HepG2 (cell line): ENCODE data around the gene C6orf132. TPM values are rescaled to one million over a fixed set of nuclear protein-coding genes. Genes with fewer than 3 reads are reported as not detected.

ENCODE experiments used
- ATAC-seq: fragments of 200-7000 bp; cut with Tn5 transposase; 3 replicates; pipeline ENCODE4 v1.9.1; 2020; ENCODE audit warnings: mild to moderate bottlenecking, moderate library complexity
- Bru-seq: library from RNA; stranded (reverse); fragments of 400-500 nt; gene quantifications from one replicate; lab custom pipeline; 2021; lab: Mats Ljungman, UMichigan
- BruChase-seq, 2 experiments: library from RNA; stranded (reverse); fragments of 400-500 nt; gene quantifications; one replicate each; lab custom pipeline; 2021; lab: Mats Ljungman, UMichigan
- BruUV-seq: library from RNA; stranded (reverse); fragments of 400-500 nt; replicated peaks from 2 replicates; lab custom pipeline; 2021; lab: Mats Ljungman, UMichigan
- CTCF ChIA-PET: fragments of 300-600 bp; formaldehyde crosslinking; extraction: SDS; loops from one replicate; lab custom pipeline; 2021; ENCODE audit warnings: low total read pairs, inconsistent platforms, low intra/inter-chr PET ratio; lab: Yijun Ruan, JAX
- POLR2A ChIA-PET: fragments of 350-600 bp; sonication (Branson Sonifier 250); formaldehyde crosslinking; loops from one replicate; lab custom pipeline; 2020; ENCODE audit warnings: antibody characterized with exemption, inconsistent platforms; lab: Yijun Ruan, JAX
- DNase-seq: peaks from one replicate; pipeline ENCODE4 v3.0.0-alpha.2; 2015; ENCODE audit warnings: low spot score
- FAIRE-seq: peaks from 3 replicates; lab custom pipeline; 2011; peaks lifted over from hg19 to GRCh38; lab: Jason Lieb, UNC
- H2AFZ ChIP-seq: one replicate; pipeline ENCODE4 v1.6.1; 2011; ENCODE audit warnings: low read length, inconsistent platforms
- H3K27ac ChIP-seq: fragments of 300-600 bp; 3 replicates; pipeline ENCODE4 v1.8.0; 2011; ENCODE audit warnings: mixed run types, mild to moderate bottlenecking, mixed read lengths, low read length, inconsistent platforms; ENCODE audit not compliant: insufficient read depth; ENCODE audit errors: extremely low read length
- H3K27me3 ChIP-seq, 2 experiments: fragments of 200-600 bp in 1 of 2; 2 replicates in 1 of 2; 3 replicates in 1 of 2; pipeline versions ENCODE4 v1.6.0 to v1.8.0; 2011; ENCODE audit warnings: low read length in 2 of 2, mild to moderate bottlenecking in 2 of 2, moderate library complexity in 2 of 2, inconsistent platforms in 1 of 2; ENCODE audit not compliant: insufficient read depth in 2 of 2, control insufficient read depth in 1 of 2
- H3K36me3 ChIP-seq, 2 experiments: fragments of 200-600 bp in 1 of 2; replicated peaks in 1 of 2; 2 replicates in 1 of 2; 3 replicates in 1 of 2; pipeline versions ENCODE4 v1.5.1 to v1.8.0; 2011; ENCODE audit warnings: low read length in 2 of 2, inconsistent platforms in 1 of 2; ENCODE audit not compliant: insufficient read depth in 2 of 2, control insufficient read depth in 1 of 2
- H3K4me1 ChIP-seq: 2 replicates; pipeline ENCODE4 v1.5.1; 2012; ENCODE audit warnings: low read length, inconsistent platforms; ENCODE audit not compliant: insufficient read depth
- H3K4me2 ChIP-seq: 2 replicates; pipeline ENCODE4 v1.6.0; 2011; ENCODE audit warnings: low read depth, low read length, inconsistent platforms
- H3K4me3 ChIP-seq, 3 experiments: fragments of 200-600 bp in 1 of 3; sonication (generic), shearing (Covaris generic) in 1 of 3; replicated peaks in 1 of 3; 2 replicates each; pipeline ENCODE4 v1.5.1; 2011 to 2016; ENCODE audit warnings: low read length in 3 of 3, inconsistent platforms in 2 of 3, low read depth in 2 of 3, mild to moderate bottlenecking in 2 of 3, control low read depth in 1 of 3, mixed read lengths in 1 of 3; ENCODE audit not compliant: insufficient read depth in 1 of 3
- H3K79me2 ChIP-seq: one replicate; pipeline ENCODE4 v1.6.1; 2011; ENCODE audit warnings: low read length, inconsistent platforms; ENCODE audit not compliant: insufficient read depth
- H3K9ac ChIP-seq: 2 replicates; pipeline ENCODE4 v1.6.0; 2011; ENCODE audit warnings: mild to moderate bottlenecking, low read depth, low read length, inconsistent platforms; ENCODE audit not compliant: insufficient read depth
- H3K9me3 ChIP-seq: 2 replicates; pipeline ENCODE4 v1.5.1; 2012; ENCODE audit warnings: mild to moderate bottlenecking, low read length
- H4K20me1 ChIP-seq: 2 replicates; pipeline ENCODE4 v1.6.0; 2011; ENCODE audit warnings: inconsistent platforms, mild to moderate bottlenecking, low read length, moderate library complexity; ENCODE audit not compliant: insufficient read depth
- ARNT ChIP-seq: fragments of 450-650 bp; IDR thresholded peaks from 2 replicates; pipeline ENCODE4 v1.6.1; 2017
- ELK4 ChIP-seq: sonication (generic); formaldehyde crosslinking; IDR thresholded peaks from 2 replicates; pipeline ENCODE4 v1.9.0; 2021; ENCODE audit warnings: missing genetic modification reagents, borderline replicate concordance
- FOXK1 ChIP-seq: sonication (generic); formaldehyde crosslinking; IDR thresholded peaks from 2 replicates; pipeline ENCODE4 v1.4.0; 2020; ENCODE audit warnings: low read depth, missing genetic modification reagents, borderline replicate concordance
- FOXP4 ChIP-seq: sonication (generic); formaldehyde crosslinking; IDR thresholded peaks from 2 replicates; pipeline ENCODE4 v1.4.0; 2020; ENCODE audit warnings: missing genetic modification reagents
- GLMP ChIP-seq: sonication (generic); formaldehyde crosslinking; IDR thresholded peaks from 2 replicates; pipeline ENCODE4 v1.9.0; 2021; ENCODE audit warnings: missing genetic modification reagents, mild to moderate bottlenecking, borderline replicate concordance
- WGBS: methylation state at CpG from one replicate; pipeline ENCODE4 v1.1.6; 2017; ENCODE audit warnings: low lambda C conversion rate; 5-methylcytosine and 5-hydroxymethylcytosine counted together
- in situ Hi-C: cut with HindIII; loops from 2 replicates; pipeline ENCODE4 v1.10.0; 2017; ENCODE audit warnings: low pct_unique_long_range_greater_than_20kb; ENCODE audit not compliant: extremely low pct_ligation_motif_present
- intact Hi-C: fragments of 100-400 bp; cut with micrococcal nuclease; formaldehyde crosslinking; loops from one replicate; pipeline ENCODE4 v1.10.0; 2022; ENCODE audit not compliant: unreplicated experiment
- long read RNA-seq, 2 experiments: library from RNA in 1 of 2; library from polyadenylated mRNA in 1 of 2; stranded (forward) in 1 of 2; unstranded in 1 of 2; transcript quantifications; one replicate each; pipeline ENCODE4 v2.0.0, GENCODE V29; 2019 to 2022
- polyA minus RNA-seq, 3 experiments: library from RNA; depleted of rRNA, polyadenylated mRNA; stranded (reverse); fragments of >200 nt; gene quantifications; 2 replicates each; pipeline ENCODE4 v1.2.3, GENCODE V29; 2011; ENCODE audit warnings: low replicate concordance in 1 of 3
- polyA plus RNA-seq, 8 experiments: library from polyadenylated mRNA; depleted of rRNA in 3 of 8; stranded (reverse) in 7 of 8; unstranded in 1 of 8; fragments of >200 nt; fragmentation: Illumina TruSeq in 4 of 8; extraction: Trizol in 4 of 8; gene quantifications; 2 replicates each; pipeline versions ENCODE4 v1.2.1 to v1.2.3, GENCODE V29; 2011 to 2016; ENCODE audit warnings: low read depth in 4 of 8, missing spikeins in 1 of 8, mixed read lengths in 1 of 8; ENCODE audit not compliant: insufficient read depth in 1 of 8
- total RNA-seq, 5 experiments: library from RNA; depleted of rRNA; stranded (reverse); fragments of >200 nt; fragmentation: Illumina TruSeq; extraction: Trizol; gene quantifications; 2 replicates each; pipeline ENCODE4 v1.2.3, GENCODE V29; 2016; ENCODE audit warnings: low read depth in 1 of 5
- TF ChIP-seq, protein P1 (sequence below): IDR thresholded peaks from 2 replicates; pipeline ENCODE4 v1.6.1; 2018; ENCODE audit warnings: missing genetic modification reagents, mild to moderate bottlenecking, missing compliant biosample characterization

Gene C6orf132, protein sequence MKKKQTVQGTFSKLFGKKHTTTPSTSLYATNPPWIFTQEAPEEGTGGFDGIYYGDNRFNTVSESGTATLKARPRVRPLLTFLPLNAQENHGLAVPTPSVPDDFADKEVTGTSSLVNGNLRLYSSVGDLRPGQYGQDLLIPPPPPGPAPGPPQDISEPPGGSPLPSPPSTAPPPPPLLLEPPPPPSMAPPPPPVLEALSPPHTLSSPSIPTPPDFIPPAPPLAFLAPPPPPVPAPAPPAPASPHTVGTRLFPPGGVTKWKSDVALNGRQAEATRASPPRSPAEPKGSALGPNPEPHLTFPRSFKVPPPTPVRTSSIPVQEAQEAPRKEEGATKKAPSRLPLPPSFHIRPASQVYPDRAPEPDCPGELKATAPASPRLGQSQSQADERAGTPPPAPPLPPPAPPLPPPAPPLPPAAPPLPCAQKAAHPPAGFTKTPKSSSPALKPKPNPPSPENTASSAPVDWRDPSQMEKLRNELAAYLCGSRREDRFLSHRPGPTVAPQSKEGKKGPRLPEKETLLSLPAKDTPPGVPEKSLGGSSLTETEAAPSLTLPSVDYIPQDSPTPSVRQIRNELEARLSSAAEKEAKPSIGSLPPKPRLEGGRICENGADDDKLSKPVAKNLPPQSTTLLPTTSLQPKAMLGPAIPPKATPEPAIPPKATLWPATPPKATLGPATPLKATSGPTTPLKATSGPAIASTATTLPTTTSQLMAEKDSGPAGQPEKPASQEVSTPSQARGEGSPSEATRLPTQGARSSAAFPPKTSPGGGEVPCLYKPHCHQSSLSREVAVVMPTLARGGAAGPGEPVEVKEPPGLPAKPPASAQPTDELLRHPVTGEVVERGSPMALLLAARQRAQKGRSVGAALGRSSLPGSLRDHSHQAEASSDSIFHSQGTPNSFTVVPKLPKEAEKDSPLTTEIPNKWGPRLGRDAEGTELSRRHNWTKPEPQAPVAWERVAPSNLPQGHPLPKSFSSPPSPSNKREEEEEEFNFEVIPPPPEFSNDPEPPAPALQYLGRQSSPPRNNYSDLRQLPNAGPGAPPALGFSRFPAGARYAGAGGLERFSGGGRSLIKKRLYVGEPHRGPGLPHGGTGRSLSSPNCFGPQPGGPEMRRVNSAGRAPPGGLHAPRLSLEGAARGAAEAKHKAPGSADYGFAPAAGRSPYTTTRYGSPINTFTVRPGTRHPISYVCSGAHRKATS
- total RNA-seq (2016; rRNA removed; fragmentation: Illumina TruSeq; extraction: Trizol) (1.5 and 3.0 TPM in 2 replicates), polyA plus RNA-seq (2011; rRNA removed) (0.78 and 0.85 TPM in 2 replicates), polyA minus RNA-seq (2011; rRNA and poly(A)+ RNA removed; ENCODE audit: low replicate concordance) (0.30 and 0.56 TPM in 2 replicates), Bru-seq, nascent RNA (percentile 44 among the genes with signal in this experiment), BruChase-seq, experiment 1, labeled RNA remaining after a 6-hour chase (percentile 36 among the genes with signal in this experiment), BruChase-seq, experiment 2, labeled RNA remaining after a 2-hour chase (percentile 39 among the genes with signal in this experiment)
- 3.8 and 6.3 TPM in 2 replicates for total RNA-seq (2016; cell fraction: cytosol; rRNA removed; fragmentation: Illumina TruSeq; extraction: Trizol; ENCODE audit: low read depth)
- total RNA-seq (2016; cell fraction: insoluble cytoplasmic fraction; rRNA removed; fragmentation: Illumina TruSeq; extraction: Trizol) = 1.5 and 2.5 TPM in 2 replicates
- total RNA-seq (2016; cell fraction: membrane; rRNA removed; fragmentation: Illumina TruSeq; extraction: Trizol) = 5.3 and 6.4 TPM in 2 replicates
- total RNA-seq (2016; cell fraction: nucleus; rRNA removed; fragmentation: Illumina TruSeq; extraction: Trizol) = 0.78 and 1.4 TPM in 2 replicates
- 0.46 and 0.76 TPM in 2 replicates for polyA plus RNA-seq (2011; cell fraction: cytosol; rRNA removed)
- polyA plus RNA-seq (2011; cell fraction: nucleus; rRNA removed) = 0.88 and 1.0 TPM in 2 replicates
- polyA plus RNA-seq (2012) = 0.83 and 1.1 TPM in 2 replicates
- 7.0 and 9.3 TPM in 2 replicates for polyA plus RNA-seq (2016; cell fraction: cytosol; fragmentation: Illumina TruSeq; extraction: Trizol; ENCODE audit: low read depth)
- polyA plus RNA-seq (2016; cell fraction: insoluble cytoplasmic fraction; fragmentation: Illumina TruSeq; extraction: Trizol; ENCODE audit: low read depth) = 1.6 and 3.8 TPM in 2 replicates
- 6.1 and 6.6 TPM in 2 replicates for polyA plus RNA-seq (2016; cell fraction: membrane; fragmentation: Illumina TruSeq; extraction: Trizol; ENCODE audit: low read depth)
- 1.1 and 1.6 TPM in 2 replicates for polyA plus RNA-seq (2016; cell fraction: nucleus; fragmentation: Illumina TruSeq; extraction: Trizol; ENCODE audit: insufficient read depth, low read depth)
- 0.97 TPM in 1 of 2 replicates, not detected in the other for polyA minus RNA-seq (2011; cell fraction: cytosol; rRNA and poly(A)+ RNA removed)
- 0.50 and 0.64 TPM in 2 replicates for polyA minus RNA-seq (2011; cell fraction: nucleus; rRNA and poly(A)+ RNA removed)
- long read RNA-seq, experiment 1, partial matches to known transcripts = 1 of 2 reads
- long read RNA-seq, experiment 1, other reads (novel, unspliced or antisense) = 0 of 2 reads
- long read RNA-seq, experiment 2, full-length matches to known transcripts = 6 of 14 reads
- long read RNA-seq, experiment 2, partial matches to known transcripts = 3 of 14 reads
- long read RNA-seq, experiment 2, other reads (novel, unspliced or antisense) = 5 of 14 reads

DNA sequence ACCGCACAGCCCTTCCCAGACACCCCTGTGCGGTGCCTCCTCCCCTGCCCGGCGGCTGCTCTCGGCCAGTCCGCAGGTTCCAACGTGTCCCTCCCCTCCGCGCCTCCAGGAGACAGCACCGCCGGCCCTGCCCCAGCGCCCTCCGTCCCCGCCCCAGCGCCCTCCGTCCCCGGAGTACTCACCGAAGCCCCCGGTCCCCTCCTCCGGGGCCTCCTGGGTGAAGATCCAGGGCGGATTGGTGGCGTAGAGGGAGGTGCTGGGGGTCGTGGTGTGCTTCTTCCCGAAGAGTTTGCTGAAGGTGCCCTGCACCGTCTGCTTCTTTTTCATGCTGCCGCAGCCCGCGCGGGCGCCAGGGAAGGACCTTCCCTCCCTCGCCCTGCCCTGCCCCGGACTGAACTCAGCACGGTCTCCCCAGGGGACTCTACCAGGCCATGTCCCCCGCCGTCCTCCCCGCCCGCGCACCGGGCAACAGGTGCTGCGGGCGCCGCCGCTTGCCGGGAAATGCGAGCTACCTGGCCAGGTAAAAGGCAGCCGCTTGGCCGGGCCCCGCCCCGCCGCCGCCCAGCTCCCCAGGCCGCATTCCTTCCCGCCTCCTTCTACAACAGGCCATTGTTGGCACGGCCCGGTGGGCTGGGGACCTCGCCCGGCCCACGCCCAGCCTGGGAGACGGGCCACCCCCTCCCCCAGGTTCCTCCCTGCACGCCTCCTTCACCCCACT lies at the start of gene C6orf132:
C6orf132 (minus strand) TSS at position 503 of the 718 bp plus-strand sequence; CDS start at position 327, 176 bp downstream.
- Histone ChIP-seq H3K36me3 (no peaks in the 10 kb centered on the region), H2AFZ (peak within 1 kb of the TSS; percentile 15), H3K27me3 (no peaks in the 10 kb centered on the region; a peak in 1 of 5 replicates), H3K4me3 (peak within 1 kb of the TSS; percentile 65 to 76 (median 67)), H4K20me1 (no peaks in the 10 kb centered on the region), H3K4me2 (peak within 1 kb of the TSS; percentile 99), H3K27ac (no peak within 1 kb of the TSS), H3K9ac (peak within 1 kb of the TSS; percentile 70), H3K4me1 (peaks cover 61% of the 10 kb centered on the region), H3K79me2 (no peaks in the 10 kb centered on the region), H3K9me3 (no peaks in the 10 kb centered on the region)
- WGBS = 0% methylated on average over 16 of the region's 60 CpGs
- DNase-seq (peak; percentile 43), FAIRE-seq (no peak), ATAC-seq (peak; percentile 82)
- intact Hi-C loops (no loop called here), in situ Hi-C loops (no loop called here)
- BruUV-seq = no TSS peak
- CTCF ChIA-PET = no interaction called here
- POLR2A ChIA-PET = interaction anchor here (0.6 to 1.4 kb wide), 8 partner anchors 10 to 64 kb away, joined by 3 to 7 read pairs (median 4); no protein-coding TSS in a partner anchor
- TF ChIP-seq FOXP4 (no peak; the same call in 1 of the 2 replicates), GLMP (CRISPR knock-in tag) (no peak), ELK4 (CRISPR knock-in tag) (no peak), FOXK1 (CRISPR knock-in tag) (no peak), ARNT (no peak)
- TF ChIP-seq, protein P1, sequence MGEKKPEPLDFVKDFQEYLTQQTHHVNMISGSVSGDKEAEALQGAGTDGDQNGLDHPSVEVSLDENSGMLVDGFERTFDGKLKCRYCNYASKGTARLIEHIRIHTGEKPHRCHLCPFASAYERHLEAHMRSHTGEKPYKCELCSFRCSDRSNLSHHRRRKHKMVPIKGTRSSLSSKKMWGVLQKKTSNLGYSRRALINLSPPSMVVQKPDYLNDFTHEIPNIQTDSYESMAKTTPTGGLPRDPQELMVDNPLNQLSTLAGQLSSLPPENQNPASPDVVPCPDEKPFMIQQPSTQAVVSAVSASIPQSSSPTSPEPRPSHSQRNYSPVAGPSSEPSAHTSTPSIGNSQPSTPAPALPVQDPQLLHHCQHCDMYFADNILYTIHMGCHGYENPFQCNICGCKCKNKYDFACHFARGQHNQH (CRISPR knock-in tag) = no peak
